B cell (primary cell): ENCODE measurements around the gene MYL6B. TPM values are rescaled to one million over a fixed set of nuclear protein-coding genes. Genes with fewer than 3 reads are reported as not detected.

Experiments
- ATAC-seq: fragments of 200-7000 bp; cut with Tn5 transposase; one replicate; pipeline ENCODE4 v1.10.0; 2021; ENCODE audit warnings: low read depth, mild to moderate bottlenecking, moderate number of reproducible peaks, moderate library complexity
- CTCF ChIA-PET: fragments of 350-600 bp; sonication (Branson Sonifier 250); formaldehyde crosslinking; loops from one replicate; lab custom pipeline; 2021; ENCODE audit warnings: antibody characterized with exemption, inconsistent platforms; lab: Charles Lee
- POLR2A ChIA-PET: fragments of 350-600 bp; sonication (Branson Sonifier 250); formaldehyde crosslinking; loops from one replicate; lab custom pipeline; 2021; ENCODE audit warnings: antibody characterized with exemption; lab: Charles Lee
- DNase-seq: peaks from one replicate; pipeline ENCODE4 v3.0.0; 2013
- H2AFZ ChIP-seq: 2 replicates; pipeline ENCODE4 v1.6.1; 2012; ENCODE audit warnings: mild to moderate bottlenecking, low read depth, low read length; ENCODE audit not compliant: insufficient read depth, poor library complexity, severe bottlenecking
- H3K27ac ChIP-seq, 2 donors: 1 replicate in 1 of 2; 2 replicates in 1 of 2; pipeline ENCODE4 v1.5.1; 2012 to 2013; ENCODE audit warnings: low read length in 2 of 2, mild to moderate bottlenecking in 2 of 2, moderate library complexity in 1 of 2
- H3K27me3 ChIP-seq, 4 experiments: fragments of 200-600 bp in 1 of 4; sonication (generic) in 1 of 4; replicated peaks in 1 of 4; 1 replicate in 2 of 4; 2 replicates in 2 of 4; pipeline versions ENCODE4 v1.6.1 to v1.7.0; 2013 to 2016; ENCODE audit warnings: low read length in 3 of 4, mild to moderate bottlenecking in 2 of 4, mixed read lengths in 1 of 4, moderate library complexity in 1 of 4; ENCODE audit not compliant: insufficient read depth in 4 of 4, control insufficient read depth in 3 of 4; ENCODE audit errors: control extremely low read depth in 1 of 4
- H3K36me3 ChIP-seq, 2 experiments: replicated peaks in 1 of 2; 1 replicate in 1 of 2; 2 replicates in 1 of 2; pipeline versions ENCODE4 v1.6.1 to v1.7.1; 2013; ENCODE audit warnings: low read length in 1 of 2; ENCODE audit not compliant: insufficient read depth in 2 of 2, control insufficient read depth in 1 of 2; ENCODE audit errors: control extremely low read depth in 1 of 2, extremely low read depth in 1 of 2
- H3K4me1 ChIP-seq, 2 donors: fragments of 200-600 bp in 1 of 2; sonication (generic) in 1 of 2; 1 replicate in 1 of 2; 2 replicates in 1 of 2; pipeline versions ENCODE4 v1.5.1 to v1.6.1; 2013 to 2017; ENCODE audit warnings: low read length in 2 of 2; ENCODE audit not compliant: control insufficient read depth in 2 of 2, insufficient read depth in 2 of 2
- H3K4me2 ChIP-seq: replicated peaks from 2 replicates; pipeline ENCODE3; 2012; ENCODE audit warnings: mild to moderate bottlenecking, low read depth, low read length; ENCODE audit not compliant: poor library complexity, severe bottlenecking
- H3K4me3 ChIP-seq, 5 experiments: fragments of 200-600 bp in 1 of 5; sonication (generic) in 1 of 5; 1 replicate in 3 of 5; 2 replicates in 2 of 5; pipeline versions ENCODE4 v1.5.1 to v1.7.0; 2011 to 2016; ENCODE audit warnings: low read length in 4 of 5, mild to moderate bottlenecking in 4 of 5, low read depth in 2 of 5, control low read depth in 1 of 5, moderate library complexity in 1 of 5; ENCODE audit not compliant: insufficient read depth in 1 of 5; ENCODE audit errors: control extremely low read depth in 1 of 5, extremely low read depth in 1 of 5
- H3K79me2 ChIP-seq: fragments of 200-600 bp; sonication (generic); one replicate; pipeline ENCODE4 v1.6.0; 2016; ENCODE audit warnings: low read length; ENCODE audit not compliant: control insufficient read depth, insufficient read depth
- H3K9ac ChIP-seq: fragments of 200-600 bp; sonication (generic); 2 replicates; pipeline ENCODE4 v1.6.1; 2017; ENCODE audit warnings: mild to moderate bottlenecking, low read length, moderate library complexity
- H3K9me3 ChIP-seq, 3 donors: one replicate each; pipeline versions ENCODE4 v1.6.1 to v1.7.1; 2013; ENCODE audit warnings: low read length in 2 of 3; ENCODE audit not compliant: control insufficient read depth in 2 of 3, insufficient read depth in 1 of 3; ENCODE audit errors: control extremely low read depth in 1 of 3
- H4K20me1 ChIP-seq: 2 replicates; pipeline ENCODE4 v1.6.0; 2012; ENCODE audit warnings: mild to moderate bottlenecking, low read length; ENCODE audit not compliant: insufficient read depth, control insufficient read depth, poor library complexity, severe bottlenecking
- H3K27ac Mint-ChIP-seq: one replicate; pipeline ENCODE4 v1.8.0; 2021; ENCODE audit warnings: mixed read lengths
- H3K27me3 Mint-ChIP-seq: one replicate; pipeline ENCODE4 v1.8.0; 2021; ENCODE audit warnings: mixed read lengths
- H3K4me1 Mint-ChIP-seq: one replicate; pipeline ENCODE4 v1.8.0; 2021; ENCODE audit warnings: mixed read lengths
- H3K4me3 Mint-ChIP-seq: one replicate; pipeline ENCODE4 v1.8.0; 2021; ENCODE audit warnings: mixed read lengths
- H3K9me3 Mint-ChIP-seq: one replicate; pipeline ENCODE4 v1.8.0; 2022; ENCODE audit warnings: mixed read lengths; ENCODE audit not compliant: insufficient read depth
- CTCF ChIP-seq: fragments of 200-600 bp; IDR thresholded peaks from one replicate; pipeline ENCODE4 v1.8.0; 2022; ENCODE audit warnings: antibody characterized with exemption, mild to moderate bottlenecking
- EZH2 ChIP-seq: IDR thresholded peaks from 2 replicates; pipeline ENCODE4 v1.6.1; 2012; ENCODE audit warnings: borderline replicate concordance, low read depth, mild to moderate bottlenecking, moderate library complexity, low read length; ENCODE audit not compliant: insufficient read depth, poor library complexity, severe bottlenecking
- WGBS: methylation state at CpG from one replicate; pipeline ENCODE4 v1.1.5; 2013; ENCODE audit warnings: missing lambda C conversion rate; ENCODE audit not compliant: insufficient coverage; 5-methylcytosine and 5-hydroxymethylcytosine counted together
- intact Hi-C: fragments of 100-400 bp; cut with micrococcal nuclease; formaldehyde crosslinking; loops from one replicate; pipeline ENCODE4 v1.10.0; 2022
- polyA plus RNA-seq: library from polyadenylated mRNA; depleted of rRNA; stranded (reverse); fragments of >200 nt; gene quantifications from 2 replicates; pipeline ENCODE4 v1.2.3, GENCODE V29; 2012
- total RNA-seq, 2 donors: library from RNA; stranded (reverse); fragments of 120-200 nt in 1 of 2; gene quantifications; 1 replicate in 1 of 2; 2 replicates in 1 of 2; pipeline versions ENCODE4 v1.2.3 to v1.2.4, GENCODE V29; 2013 to 2022

The MYL6B gene
- total and polyA plus RNA-seq, 2 donors (not counting 1 experiment from before 2014, with no cell fraction given): 25.7 to 27.8 TPM

- Histone ChIP-seq H3K9me3 (no peaks in the 10 kb centered on the region), H3K4me1 (peaks cover 40 to 52% of the 10 kb centered on the region in 2 donors), H3K4me2 (peak overlapping the region; percentile 96), H3K79me2 (peaks cover 53% of the 10 kb centered on the region), H3K4me3 (peak overlapping the region in 4 of 5 experiments; percentile 88 to 95 (median 92)), H3K27ac (peak overlapping the region; percentile 60 to 64), H3K27me3 (no peaks in the 10 kb centered on the region), H3K9ac (peak overlapping the region; percentile 92), H2AFZ (no peak overlapping the region), H4K20me1 (peaks cover 35% of the 10 kb centered on the region), H3K36me3 (peaks cover 5 to 46% of the 10 kb centered on the region in 2 experiments)
- Mint-ChIP-seq H3K27ac (peak overlapping the region; percentile 98), H3K4me3 (peak overlapping the region; percentile 100), H3K9me3 (no peaks in the 10 kb centered on the region), H3K27me3 (no peaks in the 10 kb centered on the region), H3K4me1 (peaks cover 57% of the 10 kb centered on the region)
- ATAC-seq (no peak), DNase-seq (no peak)
- POLR2A ChIA-PET: interaction anchor here (0.5 to 5.7 kb wide), 5 partner anchors 12 to 86 kb away, joined by 3 to 49 read pairs (median 7); partner anchors contain the start of genes MYL6B, RPL41 and ZC3H10
- no peak for TF ChIP-seq EZH2
- no peak for TF ChIP-seq CTCF
- CTCF ChIA-PET: interaction anchor here (1.4 to 13.8 kb wide), 3 partner anchors 12 to 60 kb away, joined by 4 to 247 read pairs (median 5); partner anchors contain the start of genes SMARCC2 and ZC3H10
- intact Hi-C loops: loop anchor here (5.0 kb wide), 1 partner anchor 133 kb away; the partner anchor contains the start of gene SUOX
- WGBS: 79% methylated on average over 18 of the region's 22 CpGs
Observed at GRCh38 chr12:56129942-56130495, 22.4 kb upstream of the MYL6B start.

DNA sequence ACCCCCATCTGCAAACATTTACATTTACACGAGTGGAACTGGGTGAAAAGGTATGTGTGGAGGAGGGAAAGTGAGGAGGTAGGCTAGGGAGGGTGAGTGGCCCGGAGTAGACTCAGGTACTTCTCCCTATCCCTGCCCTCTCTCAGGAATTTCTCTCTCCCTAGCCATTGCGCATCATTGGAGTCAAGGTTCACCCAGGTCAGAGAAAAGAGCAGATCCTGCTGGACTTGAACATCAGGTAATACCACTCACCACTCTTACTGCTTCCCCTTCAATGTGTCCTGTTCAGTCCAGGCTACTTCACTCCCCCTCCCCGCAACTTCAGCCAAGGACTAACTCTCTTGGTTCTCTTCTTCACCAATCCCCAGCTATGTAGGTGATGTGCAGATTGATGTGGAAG, 21.5 kb upstream of the MYL6B start:
- Histone ChIP-seq H3K27ac (peak overlapping the region in 1 of 2 donors; percentile 64), H3K27me3 (no peaks in the 10 kb centered on the region), H3K4me1 (peaks cover 31 to 43% of the 10 kb centered on the region in 2 donors), H3K36me3 (peaks cover 5 to 52% of the 10 kb centered on the region in 2 experiments), H3K4me3 (no peak overlapping the region), H3K9ac (no peak overlapping the region), H4K20me1 (peaks cover 35% of the 10 kb centered on the region), H3K4me2 (no peak overlapping the region), H2AFZ (no peak overlapping the region), H3K9me3 (no peaks in the 10 kb centered on the region), H3K79me2 (peaks cover 53% of the 10 kb centered on the region)
- 89% methylated on average over 1 of the region's 4 CpGs for WGBS
- Mint-ChIP-seq H3K4me1 (peaks cover 54% of the 10 kb centered on the region), H3K4me3 (peak overlapping the region; percentile 30), H3K27me3 (no peaks in the 10 kb centered on the region), H3K27ac (peak overlapping the region; percentile 27), H3K9me3 (no peaks in the 10 kb centered on the region)
- DNase-seq: no peak
- intact Hi-C loops: no loop called here
- ChIA-PET POLR2A (interaction anchor here (5.7 kb wide), 1 partner anchor 21 kb away, joined by 28 read pairs; the partner anchor contains the start of gene MYL6B), CTCF (interaction anchor here (0.6 to 1.4 kb wide), 2 partner anchors 13 to 26 kb away, joined by 4 read pairs; partner anchors contain the start of gene ZC3H10)
- ATAC-seq: no peak
- TF ChIP-seq CTCF: no peak
- no peak for TF ChIP-seq EZH2
